Neutrophil (primary cell): ENCODE measurements around the gene RPL36.

ENCODE experiments used
- H3K27ac ChIP-seq: fragments of 200-600 bp; sonication (generic); 2 replicates; pipeline ENCODE4 v1.5.1; 2016; ENCODE audit warnings: mild to moderate bottlenecking, moderate library complexity
- H3K27me3 ChIP-seq: fragments of 200-600 bp; sonication (generic); 2 replicates; pipeline ENCODE4 v1.6.0; 2016; ENCODE audit warnings: mild to moderate bottlenecking
- H3K36me3 ChIP-seq: fragments of 200-600 bp; sonication (generic); 2 replicates; pipeline ENCODE4 v1.5.1; 2017
- H3K4me1 ChIP-seq, 2 experiments: fragments of 200-600 bp in 1 of 2; sonication (generic) in 1 of 2; 1 replicate in 1 of 2; 2 replicates in 1 of 2; pipeline versions ENCODE4 v1.5.1 to v1.6.1; 2013 to 2016; ENCODE audit warnings: low read depth in 1 of 2, low read length in 1 of 2, mild to moderate bottlenecking in 1 of 2, moderate library complexity in 1 of 2; ENCODE audit not compliant: control insufficient read depth in 1 of 2, insufficient read depth in 1 of 2
- H3K4me3 ChIP-seq, 2 experiments: fragments of 200-600 bp in 1 of 2; sonication (generic) in 1 of 2; 1 replicate in 1 of 2; 2 replicates in 1 of 2; pipeline ENCODE4 v1.5.1; 2013 to 2016; ENCODE audit warnings: low read depth in 1 of 2, low read length in 1 of 2, mild to moderate bottlenecking in 1 of 2, moderate library complexity in 1 of 2
- H3K9me3 ChIP-seq: fragments of 200-600 bp; sonication (generic); 2 replicates; pipeline ENCODE4 v1.5.1; 2016
- TF ChIP-seq, protein P1 (sequence below): fragments of 200-600 bp; sonication (generic); IDR thresholded peaks from 2 replicates; pipeline ENCODE4 v1.5.1; 2016; ENCODE audit warnings: antibody characterized with exemption

The RPL36 gene

GRCh38 chr19:5645409-5645808 lies 44.7 kb upstream of the RPL36 start:
- Histone ChIP-seq H3K4me3 (no peak overlapping the region), H3K27ac (no peak overlapping the region), H3K27me3 (no peaks in the 10 kb centered on the region), H3K4me1 (no peaks in the 10 kb centered on the region), H3K9me3 (no peaks in the 10 kb centered on the region), H3K36me3 (peaks cover 78% of the 10 kb centered on the region)
- TF ChIP-seq, protein P1, sequence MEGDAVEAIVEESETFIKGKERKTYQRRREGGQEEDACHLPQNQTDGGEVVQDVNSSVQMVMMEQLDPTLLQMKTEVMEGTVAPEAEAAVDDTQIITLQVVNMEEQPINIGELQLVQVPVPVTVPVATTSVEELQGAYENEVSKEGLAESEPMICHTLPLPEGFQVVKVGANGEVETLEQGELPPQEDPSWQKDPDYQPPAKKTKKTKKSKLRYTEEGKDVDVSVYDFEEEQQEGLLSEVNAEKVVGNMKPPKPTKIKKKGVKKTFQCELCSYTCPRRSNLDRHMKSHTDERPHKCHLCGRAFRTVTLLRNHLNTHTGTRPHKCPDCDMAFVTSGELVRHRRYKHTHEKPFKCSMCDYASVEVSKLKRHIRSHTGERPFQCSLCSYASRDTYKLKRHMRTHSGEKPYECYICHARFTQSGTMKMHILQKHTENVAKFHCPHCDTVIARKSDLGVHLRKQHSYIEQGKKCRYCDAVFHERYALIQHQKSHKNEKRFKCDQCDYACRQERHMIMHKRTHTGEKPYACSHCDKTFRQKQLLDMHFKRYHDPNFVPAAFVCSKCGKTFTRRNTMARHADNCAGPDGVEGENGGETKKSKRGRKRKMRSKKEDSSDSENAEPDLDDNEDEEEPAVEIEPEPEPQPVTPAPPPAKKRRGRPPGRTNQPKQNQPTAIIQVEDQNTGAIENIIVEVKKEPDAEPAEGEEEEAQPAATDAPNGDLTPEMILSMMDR: no peak

DNA sequence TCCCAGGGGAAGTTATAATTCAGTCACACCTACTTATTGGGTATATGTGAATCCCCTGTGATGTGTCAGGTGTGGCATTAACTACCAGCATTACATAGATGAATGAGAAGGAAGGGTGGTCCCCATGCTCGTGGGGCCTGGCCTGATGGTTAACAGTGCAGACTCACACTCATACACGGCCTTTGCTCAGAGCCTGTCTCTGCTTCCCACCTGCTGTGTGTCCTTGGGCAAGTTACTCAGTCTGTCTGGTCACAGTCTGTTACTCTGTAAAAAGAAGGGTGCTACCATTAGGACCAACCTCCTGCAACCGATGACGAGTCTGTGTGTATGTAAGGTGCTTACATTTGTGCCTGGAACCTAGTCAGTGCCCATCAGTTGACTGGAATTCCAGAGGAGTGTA lies 43.4 kb upstream of the RPL36 start:
- no peaks in the 10 kb centered on the region for H3K4me1 ChIP-seq
- no peak overlapping the region for H3K27ac ChIP-seq
- no peaks in the 10 kb centered on the region for H3K9me3 ChIP-seq
- TF ChIP-seq, protein P1: no peak
- H3K36me3 ChIP-seq: peaks cover 83% of the 10 kb centered on the region
- no peak overlapping the region for H3K4me3 ChIP-seq
- no peaks in the 10 kb centered on the region for H3K27me3 ChIP-seq

- H3K4me1 ChIP-seq: no peaks in the 10 kb centered on the region
- H3K27ac ChIP-seq: no peak overlapping the region
- TF ChIP-seq, protein P1: no peak
- H3K27me3 ChIP-seq: no peaks in the 10 kb centered on the region
- H3K9me3 ChIP-seq: no peaks in the 10 kb centered on the region
- H3K4me3 ChIP-seq: no peak overlapping the region
- peaks cover 85% of the 10 kb centered on the region for H3K36me3 ChIP-seq
Measured at GRCh38 chr19:5648464-5648863, 41.6 kb upstream of the RPL36 start.

DNA sequence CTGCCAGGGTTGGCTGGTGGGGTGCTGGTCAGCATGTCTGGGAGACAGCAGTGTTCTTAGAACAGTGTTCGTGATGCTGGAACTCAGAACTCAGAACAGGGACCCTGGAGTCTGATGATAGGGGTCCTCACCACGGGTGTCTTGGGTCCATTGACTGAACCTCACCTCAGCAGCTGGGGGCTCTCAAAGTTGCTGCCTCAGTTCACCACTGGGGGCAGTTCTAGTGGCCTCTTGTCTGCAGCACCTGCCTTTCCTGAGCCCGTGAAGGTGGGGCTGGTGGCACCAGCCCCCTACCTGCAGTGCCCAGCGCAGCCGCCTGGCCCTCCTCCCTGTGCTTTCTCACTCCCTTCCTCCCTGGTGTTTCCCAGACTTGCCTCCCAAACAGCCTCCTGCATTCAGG lies 38.7 kb upstream of the RPL36 start:
- Histone ChIP-seq H3K36me3 (peaks cover 92% of the 10 kb centered on the region), H3K4me1 (no peaks in the 10 kb centered on the region), H3K27ac (no peak overlapping the region), H3K27me3 (no peaks in the 10 kb centered on the region), H3K4me3 (no peak overlapping the region), H3K9me3 (no peaks in the 10 kb centered on the region)
- TF ChIP-seq, protein P1: no peak

DNA sequence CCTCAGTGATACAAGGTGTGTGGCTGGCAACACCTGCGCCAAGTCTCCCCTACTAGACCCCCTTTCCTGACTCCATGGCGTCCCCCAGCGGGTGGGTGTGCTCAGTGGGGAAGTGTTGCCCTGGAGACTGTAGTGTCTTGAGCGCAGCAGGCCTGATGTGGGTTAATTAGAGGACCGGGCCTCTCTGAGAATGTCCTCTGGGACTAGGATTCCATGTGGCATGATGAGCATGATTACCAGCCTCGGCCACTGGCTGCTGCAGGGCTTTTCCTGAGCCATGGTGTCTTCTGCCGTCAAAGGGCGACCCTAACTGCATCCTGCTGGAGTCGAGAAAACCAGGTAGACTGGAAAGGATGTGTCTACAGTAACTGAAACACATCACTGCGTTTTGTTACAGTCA lies 37.8 kb upstream of the RPL36 start:
- Histone ChIP-seq H3K27ac (no peak overlapping the region), H3K9me3 (no peaks in the 10 kb centered on the region), H3K36me3 (peaks cover 92% of the 10 kb centered on the region), H3K27me3 (no peaks in the 10 kb centered on the region), H3K4me3 (no peak overlapping the region), H3K4me1 (no peaks in the 10 kb centered on the region)
- TF ChIP-seq, protein P1: no peak

GRCh38 chr19:5654931-5655330 lies 35.2 kb upstream of the RPL36 start:
- Histone ChIP-seq H3K9me3 (no peaks in the 10 kb centered on the region), H3K27me3 (no peaks in the 10 kb centered on the region), H3K36me3 (peaks cover 100% of the 10 kb centered on the region), H3K4me3 (no peak overlapping the region), H3K4me1 (no peaks in the 10 kb centered on the region), H3K27ac (no peak overlapping the region)
- TF ChIP-seq, protein P1: no peak
